HL-60 (cell line): ENCODE results near the gene PRPSAP2.
A peak's percentile ranks its signal among the peaks of the same experiment; 100 is the strongest.

ENCODE experiments used
- DNase-seq, 2 experiments: peaks; one replicate each; pipeline ENCODE4 v3.0.0-alpha.2; 2010 to 2020; ENCODE audit warnings: low read depth in 1 of 2, low spot score in 1 of 2
- H3K27ac ChIP-seq: fragments of 250-450 bp; sonication (Bioruptor Pico); replicated peaks from 2 replicates; pipeline ENCODE4 v1.5.1; 2020; ENCODE audit warnings: mild to moderate bottlenecking, moderate library complexity
- H3K27me3 ChIP-seq: fragments of 250-450 bp; sonication (Bioruptor Pico); 2 replicates; pipeline ENCODE4 v1.5.1; 2021; ENCODE audit warnings: mild to moderate bottlenecking, moderate library complexity; ENCODE audit not compliant: insufficient read depth, poor library complexity, severe bottlenecking
- H3K4me3 ChIP-seq: replicated peaks from 2 replicates; pipeline ENCODE4 v1.5.1; 2011; ENCODE audit warnings: mild to moderate bottlenecking, control low read depth, low read length; ENCODE audit not compliant: insufficient read depth
- CTCF ChIP-seq: IDR thresholded peaks from one replicate; pipeline ENCODE4 v1.5.1; 2011; ENCODE audit warnings: low read length, control low read depth, inconsistent platforms; ENCODE audit not compliant: insufficient read depth
- GABPA ChIP-seq: IDR thresholded peaks from 2 replicates; pipeline ENCODE4 v1.6.1; 2012; ENCODE audit warnings: low read depth
- POLR2AphosphoS5 ChIP-seq: IDR thresholded peaks from 2 replicates; pipeline ENCODE4 v1.6.1; 2012; ENCODE audit warnings: low read depth
- REST ChIP-seq: IDR thresholded peaks from 2 replicates; pipeline ENCODE4 v1.6.1; 2012; ENCODE audit warnings: low read depth; ENCODE audit not compliant: insufficient replicate concordance
- SPI1 ChIP-seq: IDR thresholded peaks from 2 replicates; pipeline ENCODE4 v1.6.1; 2012; ENCODE audit warnings: low read depth, mild to moderate bottlenecking, borderline replicate concordance

PRPSAP2 gene

GRCh38 chr17:18949566-18949965 lies 91.6 kb downstream of the PRPSAP2 start:
- no peak overlapping the region for H3K27ac ChIP-seq
- TF ChIP-seq SPI1 (no peak), REST (no peak), CTCF (no peak), POLR2AphosphoS5 (no peak), GABPA (no peak)
- no peak for DNase-seq
- H3K4me3 ChIP-seq: no peak overlapping the region
- no peaks in the 10 kb centered on the region for H3K27me3 ChIP-seq

GRCh38 chr17:18950346-18950745 lies 92.4 kb downstream of the PRPSAP2 start:
- no peak overlapping the region for H3K4me3 ChIP-seq
- TF ChIP-seq REST (no peak), SPI1 (peak; percentile 14; the same call in 1 of the 2 replicates)
- no peaks in the 10 kb centered on the region for H3K27me3 ChIP-seq
- no peak for DNase-seq
- no peak overlapping the region for H3K27ac ChIP-seq

- H3K4me3 ChIP-seq: no peak overlapping the region
- no peak overlapping the region for H3K27ac ChIP-seq
- TF ChIP-seq CTCF (no peak), GABPA (no peak), POLR2AphosphoS5 (no peak), REST (no peak)
- H3K27me3 ChIP-seq: no peaks in the 10 kb centered on the region
- DNase-seq: no peak
Observed at GRCh38 chr17:18950944-18951905, 93.3 kb downstream of the PRPSAP2 start.
